HG03095 (cell line): ENCODE results near the gene ADSS2.

Experiments used
- ATAC-seq: cut with Tn5 transposase; IDR thresholded peaks from one replicate; pipeline ENCODE4 v1.9.1; 2021; ENCODE audit warnings: moderate library complexity; ENCODE audit not compliant: unreplicated experiment

Gene ADSS2

DNA sequence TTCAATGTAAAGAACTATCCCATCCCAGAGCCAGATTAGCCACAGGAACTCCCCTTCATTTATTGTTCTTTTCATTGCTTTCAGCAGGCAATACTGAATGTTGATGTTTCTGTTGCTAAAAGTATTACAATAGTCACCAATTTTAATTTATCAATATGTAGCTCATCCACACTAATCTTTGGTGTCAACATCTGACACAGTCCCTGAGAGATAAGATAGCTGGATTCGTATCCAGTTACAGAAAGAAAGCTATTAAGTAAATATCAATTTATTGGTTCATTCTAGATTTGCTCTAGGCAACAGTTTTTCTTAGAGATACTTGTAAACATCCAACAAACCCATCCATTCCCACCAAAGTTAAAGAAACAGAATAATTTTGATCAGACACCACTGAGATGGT, 4.7 kb downstream of the ADSS2 start:
- no peak for ATAC-seq

DNA sequence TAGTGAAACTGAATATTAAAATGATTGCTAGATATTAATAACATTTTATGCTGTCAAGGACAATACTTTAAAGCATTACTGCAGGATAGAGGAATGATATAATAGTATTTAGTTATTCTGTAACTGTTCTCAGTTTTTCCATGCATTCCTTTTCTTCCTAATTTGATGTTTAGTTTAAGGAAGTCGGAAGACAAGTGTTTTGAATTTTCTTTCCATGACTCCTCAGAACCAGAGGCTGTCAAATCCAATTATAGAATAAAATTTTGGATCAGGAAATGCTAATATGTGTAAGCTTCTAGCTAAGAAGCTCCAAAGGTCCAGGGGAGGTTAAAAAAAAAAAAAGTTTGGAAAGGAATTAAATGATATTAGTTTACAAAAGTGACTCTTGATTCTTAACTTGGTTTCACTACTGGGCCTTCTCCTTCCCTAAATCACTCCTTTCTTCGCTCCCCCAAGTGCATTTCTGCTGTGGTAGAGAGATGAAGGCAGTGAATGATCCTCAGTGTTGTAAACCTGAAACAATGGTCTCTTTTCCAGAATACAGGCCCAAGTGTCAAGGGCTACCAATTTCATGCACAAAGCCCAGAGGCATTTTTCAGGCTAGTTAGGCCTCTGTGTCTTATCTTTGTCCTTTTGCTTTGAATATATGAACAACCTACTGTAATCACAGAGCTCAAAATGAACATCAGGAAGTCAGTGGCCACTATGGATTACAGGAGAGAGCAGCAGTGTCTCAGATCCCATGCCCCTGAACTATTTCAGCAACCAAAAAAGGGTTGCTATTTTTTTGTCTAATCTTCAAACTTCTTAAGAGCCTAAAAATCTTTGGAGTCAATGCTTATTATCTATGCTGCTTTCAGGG, 6.2 kb downstream of the ADSS2 start:
- no peak for ATAC-seq

DNA sequence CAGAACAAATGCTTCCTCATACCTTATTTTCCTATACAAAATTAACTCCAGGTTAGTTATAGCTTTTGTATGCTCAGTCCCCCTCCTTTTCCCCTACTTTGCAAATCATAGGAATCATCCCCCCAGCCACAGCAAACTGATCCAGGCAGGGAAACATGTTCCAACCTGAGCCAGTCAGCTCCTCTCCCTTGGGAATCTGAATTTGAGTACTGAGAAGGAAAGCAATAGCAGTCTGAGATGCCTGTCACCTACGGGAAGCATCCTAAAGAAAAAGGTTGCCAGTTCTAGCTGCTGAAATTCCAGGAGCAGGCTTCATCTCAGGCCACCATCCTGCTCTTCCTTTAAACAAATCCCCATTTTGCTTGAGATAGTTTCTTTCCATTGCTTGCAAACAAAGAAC, 6.9 kb downstream of the ADSS2 start:
- ATAC-seq, result no peak

DNA sequence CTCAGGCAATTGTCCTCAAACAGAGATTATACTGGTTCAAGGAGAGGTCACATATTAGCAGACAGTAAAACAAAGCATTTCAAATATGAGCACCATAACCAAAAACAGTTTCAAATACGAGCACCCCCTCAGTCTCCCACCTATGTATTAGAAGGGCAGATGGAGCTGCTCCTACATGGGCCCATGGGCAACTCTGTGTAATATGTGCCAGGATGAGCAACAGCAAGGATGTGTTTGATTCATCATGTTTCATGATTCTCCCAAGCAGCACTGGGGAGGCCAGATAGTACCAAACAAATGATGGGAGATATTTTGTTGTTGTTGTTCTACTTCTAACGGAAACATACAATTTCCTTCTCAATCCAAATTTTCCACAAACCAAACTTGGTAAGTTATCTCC, 8.9 kb downstream of the ADSS2 start:
- ATAC-seq, result no peak

DNA sequence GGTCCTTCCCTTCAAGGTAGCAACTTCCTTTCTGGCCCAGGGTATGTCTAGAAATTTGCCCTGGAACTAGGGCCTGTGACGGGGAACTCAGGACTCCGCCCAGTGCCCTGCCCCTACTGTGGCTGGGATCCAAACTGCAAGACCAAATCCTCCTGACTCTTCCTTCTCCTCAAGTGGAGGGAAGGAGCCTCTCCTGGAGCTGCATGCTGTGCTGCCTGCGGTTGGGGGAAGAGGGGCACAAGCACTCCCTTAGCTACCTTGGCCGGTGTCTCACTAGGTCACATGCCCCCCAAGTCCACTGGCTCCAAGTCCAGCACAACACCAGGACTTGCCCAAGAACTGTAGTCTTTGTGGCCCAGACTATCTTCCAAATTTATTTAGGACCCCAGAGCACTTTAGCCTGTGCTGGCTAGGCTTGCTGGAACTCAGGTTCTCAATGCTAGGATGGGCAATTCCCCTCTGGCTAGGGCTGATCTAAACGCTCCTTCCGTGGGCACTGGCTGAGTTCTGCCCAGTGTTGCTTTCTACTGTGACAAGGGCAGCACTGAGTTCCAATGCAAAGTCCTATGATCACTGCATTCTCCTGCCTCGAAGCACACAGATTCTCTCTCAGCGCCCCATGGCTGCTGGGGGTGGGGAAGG, 12.2 kb downstream of the ADSS2 start:
- ATAC-seq, result no peak

DNA sequence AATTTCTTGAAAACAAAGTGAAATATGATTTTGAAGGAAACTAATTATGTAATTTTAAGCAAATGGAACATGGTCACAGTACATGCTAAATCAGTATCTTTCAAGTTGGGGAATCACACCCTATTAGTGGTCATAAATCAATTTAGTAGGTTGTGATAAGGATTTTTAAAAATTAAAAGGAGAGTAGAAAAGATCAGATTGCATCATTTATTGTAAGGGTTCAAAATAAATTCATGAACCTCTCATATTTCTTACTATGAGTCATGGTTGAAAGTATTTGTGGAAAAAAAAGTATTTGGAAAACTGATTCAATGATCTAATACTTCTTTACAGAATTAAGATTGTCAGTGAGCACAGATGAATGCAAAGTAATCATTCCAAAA, 14.6 kb downstream of the ADSS2 start:
- no peak for ATAC-seq

DNA sequence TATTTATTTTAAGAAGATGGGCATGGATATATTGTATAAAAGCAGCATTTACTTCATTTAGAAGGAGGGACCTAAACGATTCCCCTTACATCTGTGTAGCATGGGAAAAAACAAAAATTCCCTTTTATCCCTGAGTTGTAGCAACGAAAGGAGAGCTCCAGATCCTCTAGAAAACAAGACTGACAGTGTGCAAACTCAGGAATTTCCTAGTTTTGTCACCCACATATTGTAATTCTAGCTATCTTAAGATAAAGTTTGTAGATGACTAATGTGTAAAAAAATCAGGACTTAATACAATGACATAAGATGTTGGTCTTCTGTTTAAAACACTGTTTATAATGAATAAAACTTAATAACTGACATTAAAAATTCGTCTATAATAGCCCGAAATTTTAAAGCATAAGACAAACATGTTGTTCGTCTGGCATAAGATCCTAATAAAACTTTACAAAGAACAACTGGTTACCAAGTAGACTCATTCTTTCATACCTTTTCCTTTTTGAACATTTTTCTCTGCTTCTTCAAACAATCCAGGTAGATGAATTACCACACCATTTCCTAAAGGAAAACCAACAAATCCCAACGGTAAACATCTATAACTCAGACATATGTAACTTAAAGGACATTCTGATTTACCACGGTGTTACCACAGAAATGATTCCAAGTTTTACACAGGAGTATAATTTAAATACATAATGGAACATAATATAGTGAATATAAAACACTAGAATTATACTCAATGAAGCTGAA, 15.2 kb downstream of the ADSS2 start:
- ATAC-seq, result no peak

DNA sequence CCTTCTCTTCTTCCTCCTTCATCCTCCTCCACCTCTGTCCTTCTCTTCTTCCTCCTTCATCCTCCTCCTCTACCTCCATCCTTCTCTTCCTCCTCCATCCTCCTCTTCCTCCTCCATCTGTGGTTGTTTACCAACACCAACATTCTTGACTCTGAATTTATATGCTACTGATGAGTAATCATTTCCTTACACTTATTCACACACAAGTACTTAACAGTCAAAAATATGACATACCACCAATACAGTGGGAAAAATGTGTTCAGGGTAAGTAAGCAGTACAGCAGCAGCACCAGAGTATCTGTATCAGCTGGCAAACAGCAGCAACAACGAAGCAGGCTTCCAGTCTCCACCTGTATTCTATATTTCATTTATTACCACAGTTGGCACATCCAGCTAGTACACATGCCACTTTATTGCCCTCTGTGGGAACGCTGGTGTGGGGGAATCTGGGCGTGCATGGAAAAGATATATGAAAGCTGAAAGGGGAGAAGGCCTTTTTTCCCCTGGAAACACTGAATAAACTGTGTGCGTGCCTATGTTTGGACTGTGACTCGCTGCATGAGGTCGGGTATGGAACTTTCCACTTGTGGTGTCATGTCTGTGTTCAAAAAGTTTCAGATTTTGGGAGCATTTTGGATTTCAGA, 16.0 kb downstream of the ADSS2 start:
- ATAC-seq, result no peak

DNA sequence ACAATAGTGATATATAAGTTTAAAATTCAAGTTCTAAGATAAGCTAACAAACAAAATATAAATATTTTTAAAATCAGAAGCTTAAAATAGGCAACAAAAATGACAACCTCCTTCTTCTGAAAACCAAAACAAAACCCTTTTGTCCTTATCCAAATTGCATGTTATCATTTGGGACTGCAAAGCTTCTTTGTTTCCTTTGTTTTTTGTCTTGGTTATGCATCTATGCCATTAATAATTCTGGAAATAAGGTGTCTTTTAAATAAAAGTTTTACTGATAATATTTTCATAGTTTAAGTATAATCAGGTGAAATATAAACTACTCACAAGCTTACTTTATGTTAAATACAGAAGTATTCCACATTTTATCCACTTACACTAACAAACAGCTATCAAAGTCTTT, 20.5 kb downstream of the ADSS2 start:
- no peak for ATAC-seq

DNA sequence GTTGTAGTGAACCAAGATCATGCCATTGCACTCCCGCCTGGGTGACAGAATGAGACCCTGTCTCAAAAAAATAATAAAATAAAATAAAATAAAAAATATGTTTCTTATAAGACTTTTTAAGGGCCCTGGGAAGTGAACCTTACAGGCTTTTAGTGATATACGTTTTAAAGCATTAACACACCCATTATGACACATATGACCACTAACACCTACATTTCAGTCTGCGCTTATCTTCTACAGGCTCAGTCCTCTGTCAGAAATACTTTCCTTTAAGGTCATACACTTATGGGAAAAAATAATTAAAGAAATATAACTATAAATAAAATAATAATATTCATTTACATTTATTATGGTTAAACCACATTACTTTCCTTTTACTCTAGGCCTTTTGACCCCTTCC, 21.9 kb downstream of the ADSS2 start:
- no peak for ATAC-seq

DNA sequence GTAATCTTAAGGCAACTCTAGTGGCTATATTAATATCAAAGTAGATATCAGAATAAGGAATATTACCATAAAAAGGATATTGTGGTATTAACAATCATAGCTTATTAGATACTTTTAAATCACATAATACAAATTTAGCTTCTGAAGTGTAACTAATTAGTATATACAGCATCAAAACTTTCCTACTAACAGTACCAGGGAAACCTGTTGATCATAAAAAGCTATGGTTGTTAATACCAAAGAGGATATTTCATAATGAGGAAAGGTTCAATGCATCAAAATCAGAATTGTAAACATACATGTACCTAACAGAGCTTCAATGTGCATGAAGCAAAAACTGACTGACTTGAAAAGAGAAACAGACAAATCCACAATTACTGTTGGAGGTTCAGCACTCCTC, 24.1 kb downstream of the ADSS2 start:
- ATAC-seq, result no peak

DNA sequence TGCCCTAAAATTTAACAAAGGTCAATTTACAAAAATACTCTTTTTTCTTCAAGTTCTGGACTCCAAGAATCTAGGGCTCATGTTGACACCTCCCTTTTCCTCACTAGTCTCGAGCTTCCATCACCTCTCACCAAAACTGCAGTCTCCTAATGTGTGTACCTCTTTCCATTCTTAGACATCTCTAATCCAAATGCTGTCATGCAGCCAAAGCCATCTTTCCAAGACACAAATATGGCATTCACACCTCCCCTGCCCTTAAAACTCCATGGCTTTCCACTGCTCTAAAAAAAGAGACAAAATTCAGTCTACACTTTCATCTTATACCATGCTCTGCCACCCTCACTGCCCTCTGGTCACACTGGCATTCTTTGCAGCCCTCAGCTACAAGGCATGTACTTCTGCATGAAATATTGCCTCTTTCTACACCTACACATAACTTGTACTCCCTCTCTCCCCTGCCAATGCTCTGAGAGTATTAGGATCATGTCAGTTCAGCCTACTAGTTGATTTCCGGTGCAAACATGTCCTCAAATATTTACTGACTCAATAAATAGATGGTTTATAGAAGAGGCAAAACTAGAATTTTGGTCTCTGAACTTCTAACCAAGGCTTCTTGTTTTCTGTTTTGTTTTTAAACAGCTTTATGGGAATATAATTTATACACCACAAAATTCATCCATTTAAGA, 26.9 kb downstream of the ADSS2 start:
- no peak for ATAC-seq

DNA sequence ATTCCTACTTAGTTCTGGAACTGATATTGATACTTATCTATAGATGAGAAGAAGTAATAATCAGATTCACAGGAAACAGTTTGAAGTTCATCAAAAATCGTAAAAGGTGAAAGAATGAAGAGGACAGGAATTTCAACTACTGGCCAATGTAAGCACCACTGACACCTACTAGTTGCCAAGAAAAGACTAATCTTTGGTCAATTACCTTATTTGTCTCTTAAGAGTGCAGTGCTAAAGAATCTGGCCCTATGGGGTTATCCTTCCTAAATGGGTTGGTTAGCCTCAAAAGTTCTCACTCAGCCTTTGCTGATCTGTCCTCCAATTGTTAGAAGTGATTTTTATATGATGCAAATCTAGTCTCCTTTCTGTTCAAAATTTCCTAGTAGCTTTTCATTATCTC, 29.5 kb downstream of the ADSS2 start:
- ATAC-seq, result no peak

DNA sequence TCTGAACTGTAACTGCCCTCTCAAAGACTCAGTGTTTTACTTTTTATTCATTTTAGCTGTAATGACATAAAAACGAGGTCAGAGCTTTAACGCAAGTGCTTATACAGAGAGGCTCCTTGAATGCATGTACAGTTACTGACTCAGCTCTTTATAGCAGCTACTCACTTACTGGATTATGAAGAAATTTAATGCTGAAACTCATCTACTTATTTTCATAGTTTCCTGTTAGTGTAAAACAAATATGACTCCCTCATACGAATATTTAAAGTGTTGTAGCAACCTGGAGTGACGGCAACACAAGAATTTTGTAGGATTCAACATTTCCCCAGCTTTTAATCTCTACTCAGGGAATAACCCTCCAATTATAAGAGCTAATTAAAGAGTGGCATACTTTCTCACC, 32.7 kb downstream of the ADSS2 start:
- no peak for ATAC-seq

DNA sequence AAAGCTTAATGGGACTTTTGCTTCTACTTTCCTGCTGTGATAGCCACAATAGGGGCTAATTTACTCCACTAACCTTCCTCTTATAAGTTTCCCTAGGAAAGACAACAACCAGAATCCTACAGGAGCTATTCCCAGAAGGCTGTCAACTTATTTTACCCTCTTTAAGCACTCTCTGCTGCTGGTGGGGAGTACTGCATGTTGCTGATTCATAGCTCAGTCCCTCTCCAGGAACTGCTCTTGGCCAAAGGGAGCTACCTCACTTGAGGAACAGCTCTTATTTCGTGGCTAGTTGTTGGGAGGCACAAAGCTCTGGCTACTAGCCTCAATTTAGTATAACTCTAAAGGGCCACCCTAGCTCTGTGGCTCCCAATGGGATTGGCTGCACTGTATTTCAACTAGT, 37.2 kb downstream of the ADSS2 start:
- no peak for ATAC-seq

DNA sequence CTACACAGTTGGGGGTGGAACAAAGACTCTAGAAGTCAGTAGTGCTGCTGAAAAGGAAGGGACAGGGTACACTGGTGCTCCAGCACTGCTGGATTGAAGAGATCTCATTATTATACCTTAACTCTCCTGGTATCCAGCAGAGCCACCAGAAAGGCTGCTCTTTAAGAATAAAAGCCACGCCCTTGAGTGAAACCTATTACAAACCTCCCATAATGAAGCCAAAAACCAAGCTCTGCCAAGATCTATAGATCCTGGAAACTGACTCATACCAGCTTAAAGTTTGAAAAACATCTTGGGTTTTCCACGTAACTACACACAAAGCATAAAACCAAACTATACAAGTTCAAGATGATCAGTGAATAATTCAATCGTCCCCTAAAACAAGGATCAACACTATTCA, 38.0 kb downstream of the ADSS2 start:
- no peak for ATAC-seq

DNA sequence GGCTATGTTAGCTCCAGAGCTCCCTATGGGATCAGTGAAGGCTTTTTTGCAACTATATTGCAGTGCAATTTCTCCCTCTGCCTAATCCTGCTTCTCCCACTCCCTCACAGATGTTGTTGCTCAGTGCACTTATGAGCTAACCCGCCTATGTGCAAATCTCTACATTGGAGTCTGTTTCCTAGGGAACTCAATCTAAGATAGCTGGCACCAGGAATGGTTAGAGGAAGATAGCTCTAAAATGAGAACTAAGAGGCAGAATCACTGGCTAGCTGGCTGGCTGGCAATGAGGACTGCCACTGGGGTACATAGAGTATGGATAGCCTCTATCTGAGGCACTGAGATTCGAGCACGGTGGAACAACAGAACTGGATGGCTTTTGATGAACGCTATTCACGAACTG, 39.5 kb downstream of the ADSS2 start:
- no peak for ATAC-seq

DNA sequence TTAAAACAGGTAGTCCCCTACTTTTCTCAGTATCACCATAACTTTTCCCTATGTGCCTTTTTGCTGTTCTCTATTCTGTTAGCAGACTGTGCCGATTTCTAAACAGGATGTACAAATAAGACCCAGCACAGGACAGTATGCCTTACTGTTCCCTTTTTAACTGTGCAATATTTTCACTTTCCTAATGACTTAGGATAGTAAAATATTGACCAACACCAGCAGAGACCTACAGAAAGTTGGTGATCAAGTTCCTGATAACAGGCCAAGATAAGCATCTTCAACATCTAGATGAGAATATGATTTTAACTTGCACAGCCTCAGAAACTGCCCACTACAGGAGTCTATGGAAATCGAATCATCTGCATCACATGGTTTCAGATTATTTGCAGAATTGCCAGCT, 42.0 kb downstream of the ADSS2 start:
- peak; percentile 73 for ATAC-seq

DNA sequence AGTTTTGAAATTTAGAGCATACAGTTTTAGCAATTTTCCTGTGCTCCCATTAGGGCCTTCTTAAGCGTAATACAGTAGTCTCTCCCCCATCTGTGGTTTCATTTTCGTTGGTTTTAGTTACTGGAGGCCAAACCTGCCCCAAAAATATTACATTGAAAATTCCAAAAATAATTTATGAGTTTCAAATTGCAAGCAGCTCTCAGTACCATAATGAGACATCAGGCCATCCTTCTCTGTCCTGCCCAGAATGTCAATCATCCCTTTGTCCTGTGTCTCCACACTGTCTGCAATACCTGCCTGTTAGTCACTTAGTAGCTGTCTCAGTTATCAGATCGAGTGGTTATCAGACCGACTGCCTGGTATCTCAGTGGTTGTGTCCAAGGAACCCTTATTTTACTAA, 45.4 kb downstream of the ADSS2 start:
- peak; percentile 85 for ATAC-seq

DNA sequence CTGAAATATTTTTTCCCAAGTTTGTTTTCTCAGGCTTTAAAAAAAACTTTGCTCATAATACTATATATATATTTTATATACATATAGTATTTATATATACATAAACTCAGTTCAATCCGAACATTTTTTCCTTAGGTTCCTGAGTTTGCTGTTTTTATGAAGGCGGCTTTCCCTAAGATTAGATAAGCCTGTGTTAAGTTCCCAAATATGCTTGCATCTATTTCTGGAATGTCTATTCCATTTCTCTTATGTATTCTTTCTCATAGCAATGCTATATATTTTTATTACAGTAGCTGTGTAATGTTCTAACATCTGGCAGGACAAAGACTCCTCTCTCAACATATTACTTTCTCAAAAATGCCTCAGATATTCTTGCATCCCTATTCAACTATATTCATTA, 45.9 kb downstream of the ADSS2 start:
- peak; percentile 1 for ATAC-seq

DNA sequence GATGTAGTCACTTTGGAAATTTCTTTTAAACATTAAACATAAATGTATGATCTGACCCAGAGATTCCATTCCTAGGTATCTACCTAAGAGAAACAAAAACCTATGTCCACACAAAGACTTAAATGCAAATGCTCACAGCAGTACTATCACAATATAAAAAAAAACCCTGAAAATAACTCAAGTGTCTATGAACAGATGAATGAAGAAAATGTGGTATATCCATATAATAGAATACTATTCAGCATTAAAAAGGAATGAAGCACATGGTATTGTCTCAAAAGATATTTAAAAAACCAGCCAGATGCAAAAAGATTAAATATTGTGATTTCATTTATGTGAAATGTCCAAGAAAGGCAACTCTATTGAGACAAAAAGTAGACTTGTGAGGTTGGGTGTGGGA, 48.3 kb downstream of the ADSS2 start:
- ATAC-seq, result no peak
